Esophagus squamous epithelium (tissue), 5 donors: ENCODE data around the gene RNF39. TPM values are rescaled to one million over a fixed set of nuclear protein-coding genes. Genes with fewer than 3 reads are reported as not detected.
"Not testable (repeated sequence)": the region's sequence is repeated elsewhere in the genome, so short reads cannot be mapped to it uniquely, and the experiment has no call there.

Experiments used
- DNase-seq: peaks from one replicate; lab custom pipeline; 2025; lab: John Stamatoyannopoulos, UW
- H3K27ac ChIP-seq, 4 donors: fragments of 200-600 bp; sonication (generic); one replicate each; pipeline ENCODE4 v1.5.1; 2016 to 2019; ENCODE audit warnings: mild to moderate bottlenecking in 1 of 4
- H3K27me3 ChIP-seq, 4 donors: fragments of 200-600 bp; sonication (generic); 1 replicate in 3 of 4; 2 replicates in 1 of 4; pipeline versions ENCODE4 v1.5.1 to v1.6.0; 2017 to 2021; ENCODE audit warnings: antibody characterized with exemption in 1 of 4
- H3K36me3 ChIP-seq, 3 donors: fragments of 200-600 bp; sonication (generic); one replicate each; pipeline ENCODE4 v1.5.1; 2016 to 2019
- H3K4me1 ChIP-seq, 3 donors: fragments of 200-600 bp; sonication (generic); one replicate each; pipeline ENCODE4 v1.5.1; 2017 to 2019
- H3K4me3 ChIP-seq, 4 donors: fragments of 200-600 bp; sonication (generic); 1 replicate in 3 of 4; 2 replicates in 1 of 4; pipeline ENCODE4 v1.5.1; 2016 to 2019; ENCODE audit warnings: mild to moderate bottlenecking in 2 of 4, moderate library complexity in 1 of 4
- H3K9me3 ChIP-seq, 3 donors: fragments of 200-600 bp; sonication (generic); one replicate each; pipeline ENCODE4 v1.5.1; 2016 to 2019
- CTCF ChIP-seq, 6 experiments: fragments of 450-650 bp in 4 of 6; fragments of 200-600 bp in 2 of 6; sonication (generic) in 2 of 6; IDR thresholded peaks; one replicate each; pipeline ENCODE4 v1.5.1; 2016 to 2019; ENCODE audit warnings: antibody characterized with exemption in 6 of 6, mild to moderate bottlenecking in 4 of 6, moderate library complexity in 4 of 6
- POLR2A ChIP-seq, 4 donors: fragments of 450-650 bp; IDR thresholded peaks; one replicate each; pipeline ENCODE4 v1.6.1; 2017; ENCODE audit warnings: antibody characterized with exemption in 4 of 4, mild to moderate bottlenecking in 4 of 4, moderate library complexity in 3 of 4
- WGBS, 2 donors: methylation state at CpG; one replicate each; pipeline ENCODE4 v1.1.5; 2018; 5-methylcytosine and 5-hydroxymethylcytosine counted together
- intact Hi-C: fragments of 100-400 bp; cut with DNase I; formaldehyde crosslinking; loops from one replicate; pipeline ENCODE4 v1.15.0; 2022
- total RNA-seq, 4 donors: library from RNA; depleted of rRNA; stranded (reverse); fragments of >200 nt; gene quantifications; one replicate each; pipeline ENCODE4 v1.1.0, GENCODE V29; 2016
- donor health status: DM: yes; HTN: yes; CAD: no.

Gene RNF39
- total RNA-seq, result 10 to 100 TPM in 1 of 4 donors, 1 to 10 TPM in 3; 3.1 to 11.4 (median 9.2) TPM

- TF ChIP-seq POLR2A (IDR thresholded peaks at IDR 0.05) (peak in 3 of 4 donors; percentile 20 to 58 (median 46)), CTCF (IDR thresholded peaks at IDR 0.05) (no peak)
- 2 to 3% methylated on average over 15 to 21 of the region's 64 CpGs for WGBS, 2 donors
- no peaks in the 10 kb centered on the region for H3K9me3 ChIP-seq
- H3K27me3 ChIP-seq, result peaks cover 0 to 83% (median 5%) of the 10 kb centered on the region in 4 donors
- intact Hi-C loops, result no loop called here
- DNase-seq, result no peak
- peaks cover 14 to 55% (median 20%) of the 10 kb centered on the region in 3 donors for H3K4me1 ChIP-seq
- H3K36me3 ChIP-seq, result peaks cover 0 to 26% (median 0%) of the 10 kb centered on the region in 3 donors
- H3K4me3 ChIP-seq, result peak within 1 kb of the TSS; percentile 45 to 68 (median 62)
- peak within 1 kb of the TSS; percentile 71 to 81 (median 74) for H3K27ac ChIP-seq
Observed at GRCh38 chr6:30075094-30075789, at the start of gene RNF39. Gene RNF39, minus strand, starts transcription at chr6:30075769. Its CDS starts 184 bp downstream, at chr6:30075585.

DNA sequence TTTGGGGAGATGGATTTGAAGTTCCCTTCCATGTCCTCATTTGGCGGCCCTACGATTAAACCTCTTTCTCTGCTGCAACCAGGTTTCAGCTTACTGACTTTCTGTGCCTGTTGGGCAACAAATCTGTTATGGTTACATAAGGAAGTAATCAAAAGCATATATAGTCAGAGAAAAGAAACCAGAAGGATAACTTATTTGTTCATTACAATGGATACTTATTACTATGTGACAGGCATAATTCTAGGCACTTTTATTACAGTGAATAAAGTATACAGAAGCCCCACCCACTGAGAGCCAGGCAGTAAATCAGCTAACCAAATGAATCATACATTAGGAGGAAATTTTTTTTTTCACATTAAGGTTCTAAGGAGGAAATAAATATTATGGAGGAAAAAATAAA is 46.9 kb upstream of the RNF39 start:
- no peak for DNase-seq
- peaks cover 0 to 36% (median 0%) of the 10 kb centered on the region in 4 donors for H3K27me3 ChIP-seq
- peaks cover 0 to 10% (median 2%) of the 10 kb centered on the region in 3 donors for H3K4me1 ChIP-seq
- H3K36me3 ChIP-seq, result no peaks in the 10 kb centered on the region
- TF ChIP-seq CTCF (IDR thresholded peaks at IDR 0.05), result no peak
- TF ChIP-seq POLR2A (IDR thresholded peaks at IDR 0.05), result no peak
- WGBS, 2 donors, result 33 to 49% methylated on average over 2 of the region's 2 CpGs
- intact Hi-C loops, result no loop called here
- no peak overlapping the region for H3K27ac ChIP-seq
- H3K9me3 ChIP-seq, result no peaks in the 10 kb centered on the region
- no peak overlapping the region for H3K4me3 ChIP-seq

- intact Hi-C loops, result no loop called here
- H3K4me1 ChIP-seq, result peaks cover 0 to 4% (median 0%) of the 10 kb centered on the region in 3 donors
- no peak for DNase-seq
- H3K36me3 ChIP-seq, result no peaks in the 10 kb centered on the region
- WGBS, 2 donors, result 68 to 75% methylated on average over 10 of the region's 10 CpGs
- H3K4me3 ChIP-seq, result no peak overlapping the region
- H3K9me3 ChIP-seq, result no peaks in the 10 kb centered on the region
- H3K27me3 ChIP-seq, result peaks cover 0 to 34% (median 0%) of the 10 kb centered on the region in 4 donors
- H3K27ac ChIP-seq, result no peak overlapping the region
- TF ChIP-seq CTCF (IDR thresholded peaks at IDR 0.05) (no peak), POLR2A (IDR thresholded peaks at IDR 0.05) (no peak)
Observed at GRCh38 chr6:30121446-30122366, 46.1 kb upstream of the RNF39 start.

- WGBS, 2 donors, result 83 to 97% methylated on average over 3 to 5 of the region's 5 CpGs
- H3K4me1 ChIP-seq, H3K9me3 ChIP-seq, H3K27ac ChIP-seq, H3K36me3 ChIP-seq, intact Hi-C loops, DNase-seq, H3K4me3 ChIP-seq: not testable (repeated sequence)
- peaks cover 0 to 46% (median 0%) of the 10 kb centered on the region in 4 donors for H3K27me3 ChIP-seq
Observed at GRCh38 chr6:30118691-30119090, 43.1 kb upstream of the RNF39 start.

DNA sequence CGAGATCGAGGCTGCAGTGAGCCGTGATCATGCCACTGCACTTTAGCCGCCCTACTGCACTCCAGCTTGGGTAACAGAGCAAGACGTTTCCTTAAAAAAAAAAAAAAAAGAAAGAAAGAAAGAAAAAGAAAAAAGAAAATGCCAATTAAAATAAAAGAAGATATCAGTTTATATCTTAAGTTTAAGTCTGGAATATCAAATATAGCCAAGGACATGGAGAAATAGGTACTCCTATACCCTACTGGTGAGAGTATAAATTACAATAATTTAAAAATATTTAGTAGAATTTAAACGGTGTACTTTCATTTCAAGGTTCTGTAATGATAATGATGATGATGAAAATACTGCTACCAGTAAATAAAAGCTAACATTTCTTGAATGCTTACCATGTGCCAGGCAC is 41.2 kb upstream of the RNF39 start:
- intact Hi-C loops, result no loop called here
- H3K27me3 ChIP-seq, result peaks cover 0 to 61% (median 0%) of the 10 kb centered on the region in 4 donors
- no peak overlapping the region for H3K27ac ChIP-seq
- H3K9me3 ChIP-seq, result no peaks in the 10 kb centered on the region
- H3K4me3 ChIP-seq, result no peak overlapping the region
- TF ChIP-seq CTCF (IDR thresholded peaks at IDR 0.05), result no peak
- TF ChIP-seq POLR2A (IDR thresholded peaks at IDR 0.05), result no peak
- no peaks in the 10 kb centered on the region for H3K36me3 ChIP-seq
- DNase-seq, result no peak
- no peaks in the 10 kb centered on the region for H3K4me1 ChIP-seq
- 64 to 75% methylated on average over 5 to 6 of the region's 6 CpGs for WGBS, 2 donors
